Caco-2 (cell line): ENCODE data around the gene INO80C. TPM values are rescaled to one million over a fixed set of nuclear protein-coding genes. Genes with fewer than 3 reads are reported as not detected.

Source experiments
- BruUV-seq: library from RNA; stranded (reverse); fragments of 400-500 nt; replicated peaks from 2 replicates; lab custom pipeline; 2021; lab: Mats Ljungman, UMichigan
- CTCF ChIA-PET: fragments of 300-600 bp; sonication (Branson Sonifier 250); formaldehyde crosslinking; loops from one replicate; lab custom pipeline; 2022; ENCODE audit warnings: antibody characterized with exemption; lab: Charles Lee
- POLR2A ChIA-PET: fragments of 300-600 bp; sonication (Branson Sonifier 250); formaldehyde crosslinking; loops from one replicate; lab custom pipeline; 2022; ENCODE audit warnings: antibody characterized with exemption; lab: Charles Lee
- DNase-seq, 2 experiments: peaks; one replicate each; pipeline versions ENCODE4 v3.0.0 to v3.0.0-alpha.2; 2020 to 2022
- H3K27me3 ChIP-seq: replicated peaks from 2 replicates; pipeline ENCODE4 v1.6.0; 2011; ENCODE audit warnings: low read length; ENCODE audit not compliant: control insufficient read depth, insufficient read depth
- H3K36me3 ChIP-seq: 2 replicates; pipeline ENCODE4 v1.5.1; 2011; ENCODE audit warnings: low read length; ENCODE audit not compliant: control insufficient read depth, insufficient read depth
- H3K4me1 ChIP-seq: fragments of 250-450 bp; sonication (Bioruptor Pico); 2 replicates; pipeline ENCODE4 v1.5.1; 2020; ENCODE audit warnings: mild to moderate bottlenecking
- H3K4me3 ChIP-seq: 2 replicates; pipeline ENCODE4 v1.5.1; 2011; ENCODE audit warnings: low read depth, mild to moderate bottlenecking, control low read depth, low read length
- H3K9me3 ChIP-seq: fragments of 250-450 bp; sonication (Bioruptor Pico); 2 replicates; pipeline ENCODE4 v1.5.1; 2020; ENCODE audit warnings: mild to moderate bottlenecking, moderate library complexity
- H3K27ac Mint-ChIP-seq: one replicate; pipeline ENCODE4 v1.8.0; 2022; ENCODE audit warnings: mixed read lengths; ENCODE audit not compliant: unreplicated experiment
- H3K27me3 Mint-ChIP-seq: one replicate; pipeline ENCODE4 v1.8.0; 2022; ENCODE audit warnings: mixed read lengths; ENCODE audit not compliant: insufficient read depth, unreplicated experiment
- H3K36me3 Mint-ChIP-seq: one replicate; pipeline ENCODE4 v1.8.0; 2022; ENCODE audit warnings: mild to moderate bottlenecking, mixed read lengths; ENCODE audit not compliant: insufficient read depth, unreplicated experiment
- H3K4me1 Mint-ChIP-seq: one replicate; pipeline ENCODE4 v1.8.0; 2022; ENCODE audit warnings: low read depth, mixed read lengths; ENCODE audit not compliant: unreplicated experiment
- H3K4me3 Mint-ChIP-seq: one replicate; pipeline ENCODE4 v1.8.0; 2022; ENCODE audit warnings: mild to moderate bottlenecking, moderate library complexity, mixed read lengths; ENCODE audit not compliant: unreplicated experiment
- H3K9me3 Mint-ChIP-seq: one replicate; pipeline ENCODE4 v1.8.0; 2022; ENCODE audit warnings: mixed read lengths; ENCODE audit not compliant: unreplicated experiment
- CTCF ChIP-seq, 2 experiments: fragments of 200-600 bp in 1 of 2; IDR thresholded peaks; 1 replicate in 1 of 2; 2 replicates in 1 of 2; pipeline versions ENCODE4 v1.5.1 to v1.8.0; 2011 to 2022; ENCODE audit warnings: antibody characterized with exemption in 1 of 2, control low read depth in 1 of 2, inconsistent platforms in 1 of 2, low read depth in 1 of 2, low read length in 1 of 2, mild to moderate bottlenecking in 1 of 2, moderate library complexity in 1 of 2; ENCODE audit not compliant: insufficient read depth in 1 of 2, severe bottlenecking in 1 of 2, unreplicated experiment in 1 of 2
- intact Hi-C: fragments of 100-400 bp; cut with micrococcal nuclease; formaldehyde crosslinking; loops from one replicate; pipeline ENCODE4 v1.10.0; 2022; ENCODE audit not compliant: unreplicated experiment
- total RNA-seq: library from RNA; stranded (reverse); gene quantifications from 2 replicates; pipeline ENCODE4 v1.2.3, GENCODE V29; 2022

INO80C gene
- total RNA-seq, 1 experiment from 2014 or later = 26.6 TPM

DNA sequence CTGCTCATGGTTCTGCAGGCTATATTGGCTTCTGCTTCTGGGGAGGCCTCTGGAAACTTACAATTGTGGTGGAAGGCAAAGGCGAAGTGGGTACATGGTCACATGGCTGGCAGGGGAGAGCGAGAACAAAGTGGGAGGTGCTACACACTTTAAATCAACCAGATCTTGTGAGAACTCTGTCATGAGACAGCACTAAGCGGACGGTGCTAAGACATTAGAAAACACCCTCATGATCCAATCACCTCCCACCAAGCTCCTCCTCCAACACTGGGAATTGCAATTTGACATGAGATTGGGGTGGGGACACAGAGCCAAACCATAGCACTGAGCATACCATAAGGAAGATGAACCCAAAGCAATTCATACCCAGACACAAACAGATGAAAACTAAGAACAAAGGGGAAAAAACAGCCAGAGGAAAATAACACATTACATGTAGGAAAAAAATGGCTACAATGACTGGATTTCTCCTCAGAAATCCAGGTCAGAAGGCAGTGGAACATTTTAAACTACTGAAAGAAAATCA is 31.1 kb upstream of the INO80C start:
- Mint-ChIP-seq H3K9me3 (no peaks in the 10 kb centered on the region), H3K27ac (no peak overlapping the region), H3K27me3 (no peaks in the 10 kb centered on the region), H3K36me3 (no peaks in the 10 kb centered on the region), H3K4me3 (no peak overlapping the region), H3K4me1 (no peaks in the 10 kb centered on the region)
- Histone ChIP-seq H3K36me3 (no peaks in the 10 kb centered on the region), H3K9me3 (no peaks in the 10 kb centered on the region), H3K4me1 (no peaks in the 10 kb centered on the region), H3K27me3 (no peaks in the 10 kb centered on the region), H3K4me3 (no peak overlapping the region)
- ChIA-PET POLR2A (no interaction called here), CTCF (no interaction called here)
- TF ChIP-seq CTCF (IDR thresholded peaks at IDR 0.05; ENCODE audit: insufficient read depth in 1 of 2, low read depth in 1 of 2, low read length in 1 of 2, severe bottlenecking in 1 of 2, unreplicated experiment in 1 of 2) = no peak
- no peak for DNase-seq
- no TSS peak for BruUV-seq
- intact Hi-C loops = no loop called here

- CTCF ChIA-PET = no interaction called here
- no peak overlapping the region for H3K27ac Mint-ChIP-seq
- H3K36me3 Mint-ChIP-seq = no peaks in the 10 kb centered on the region
- Histone ChIP-seq H3K4me3 (no peak overlapping the region), H3K36me3 (no peaks in the 10 kb centered on the region), H3K27me3 (no peaks in the 10 kb centered on the region), H3K4me1 (no peaks in the 10 kb centered on the region), H3K9me3 (no peaks in the 10 kb centered on the region)
- no peaks in the 10 kb centered on the region for H3K9me3 Mint-ChIP-seq
- H3K4me3 Mint-ChIP-seq = no peak overlapping the region
- H3K4me1 Mint-ChIP-seq = no peaks in the 10 kb centered on the region
- no peak for DNase-seq
- intact Hi-C loops = no loop called here
- BruUV-seq = no TSS peak
- no peak for TF ChIP-seq CTCF (IDR thresholded peaks at IDR 0.05; ENCODE audit: insufficient read depth in 1 of 2, low read depth in 1 of 2, low read length in 1 of 2, severe bottlenecking in 1 of 2, unreplicated experiment in 1 of 2)
- H3K27me3 Mint-ChIP-seq = no peaks in the 10 kb centered on the region
- POLR2A ChIA-PET = no interaction called here
These were observed 28.8 kb upstream of the INO80C start for GRCh38 chr18:35526495-35527059.

- ChIA-PET POLR2A (no interaction called here), CTCF (no interaction called here)
- no peaks in the 10 kb centered on the region for H3K4me1 ChIP-seq
- intact Hi-C loops = no loop called here
- H3K27ac Mint-ChIP-seq = no peak overlapping the region
- no peak overlapping the region for H3K4me3 ChIP-seq
- no peaks in the 10 kb centered on the region for H3K9me3 Mint-ChIP-seq
- no peaks in the 10 kb centered on the region for H3K9me3 ChIP-seq
- no peak for DNase-seq
- no peaks in the 10 kb centered on the region for H3K36me3 Mint-ChIP-seq
- no peaks in the 10 kb centered on the region for H3K4me1 Mint-ChIP-seq
- no peak for TF ChIP-seq CTCF (IDR thresholded peaks at IDR 0.05; ENCODE audit: insufficient read depth in 1 of 2, low read depth in 1 of 2, low read length in 1 of 2, severe bottlenecking in 1 of 2, unreplicated experiment in 1 of 2)
- no peak overlapping the region for H3K4me3 Mint-ChIP-seq
- no TSS peak for BruUV-seq
- no peaks in the 10 kb centered on the region for H3K27me3 ChIP-seq
- H3K36me3 ChIP-seq = no peaks in the 10 kb centered on the region
- no peaks in the 10 kb centered on the region for H3K27me3 Mint-ChIP-seq
These were observed 28.2 kb upstream of the INO80C start for GRCh38 chr18:35525795-35526494.
